Mesothelial cell of epicardium (in vitro differentiated cells): Measurements from ENCODE around the gene B3GALNT2. TPM values are rescaled to one million over a fixed set of nuclear protein-coding genes. Genes with fewer than 3 reads are reported as not detected.

Experiments
- DNase-seq, 2 experiments: peaks; one replicate each; pipeline ENCODE4 v3.0.0; 2021; ENCODE audit warnings: low spot score in 2 of 2; ENCODE audit not compliant: unreplicated experiment in 2 of 2
- H3K27ac Mint-ChIP-seq: 2 replicates; pipeline ENCODE4 v1.8.0; 2021; ENCODE audit warnings: mixed read lengths
- H3K27me3 Mint-ChIP-seq: 2 replicates; pipeline ENCODE4 v1.8.0; 2021; ENCODE audit warnings: low read depth, mixed read lengths
- H3K36me3 Mint-ChIP-seq: 2 replicates; pipeline ENCODE4 v1.8.0; 2021; ENCODE audit warnings: mixed read lengths
- H3K4me1 Mint-ChIP-seq: 2 replicates; pipeline ENCODE4 v1.8.0; 2021; ENCODE audit warnings: mixed read lengths
- H3K4me3 Mint-ChIP-seq: 2 replicates; pipeline ENCODE4 v1.8.0; 2021; ENCODE audit warnings: mild to moderate bottlenecking, moderate library complexity, mixed read lengths
- H3K9me3 Mint-ChIP-seq: 2 replicates; pipeline ENCODE4 v1.8.0; 2021; ENCODE audit warnings: mixed read lengths
- CTCF ChIP-seq: fragments of 200-600 bp; sonication (generic); IDR thresholded peaks from one replicate; pipeline ENCODE4 v1.5.0; 2021; ENCODE audit warnings: antibody characterized with exemption; ENCODE audit not compliant: unreplicated experiment
- total RNA-seq: library from RNA; stranded (reverse); gene quantifications from 3 replicates; pipeline ENCODE4 v1.2.1, GENCODE V29; 2021

Gene B3GALNT2
- total RNA-seq, 1 donor from 2014 or later, result 30.6 TPM

- TF ChIP-seq CTCF, result no peak
- Mint-ChIP-seq H3K4me1 (no peaks in the 10 kb centered on the region), H3K27me3 (no peaks in the 10 kb centered on the region), H3K4me3 (no peak overlapping the region), H3K9me3 (no peaks in the 10 kb centered on the region), H3K36me3 (peaks cover 31% of the 10 kb centered on the region), H3K27ac (no peak overlapping the region)
- DNase-seq, result no peak
Observed at GRCh38 chr1:235441159-235441685, 63.0 kb downstream of the B3GALNT2 start.

- Mint-ChIP-seq H3K9me3 (no peaks in the 10 kb centered on the region), H3K36me3 (peaks cover 25% of the 10 kb centered on the region), H3K27ac (no peak overlapping the region), H3K4me1 (no peaks in the 10 kb centered on the region), H3K4me3 (no peak overlapping the region), H3K27me3 (no peaks in the 10 kb centered on the region)
- TF ChIP-seq CTCF, result no peak
- no peak for DNase-seq
Observed at GRCh38 chr1:235434001-235434400, 70.3 kb downstream of the B3GALNT2 start.

- no peak for DNase-seq
- H3K27ac Mint-ChIP-seq, result no peak overlapping the region
- no peaks in the 10 kb centered on the region for H3K4me1 Mint-ChIP-seq
- H3K9me3 Mint-ChIP-seq, result no peaks in the 10 kb centered on the region
- H3K27me3 Mint-ChIP-seq, result no peaks in the 10 kb centered on the region
- no peak overlapping the region for H3K4me3 Mint-ChIP-seq
- H3K36me3 Mint-ChIP-seq, result peaks cover 15% of the 10 kb centered on the region
- no peak for TF ChIP-seq CTCF
Observed at GRCh38 chr1:235430991-235431390, 73.3 kb downstream of the B3GALNT2 start.

GRCh38 chr1:235429143-235429542 is 75.1 kb downstream of the B3GALNT2 start:
- no peak for TF ChIP-seq CTCF
- H3K4me3 Mint-ChIP-seq, result no peak overlapping the region
- H3K4me1 Mint-ChIP-seq, result no peaks in the 10 kb centered on the region
- H3K27ac Mint-ChIP-seq, result no peak overlapping the region
- H3K36me3 Mint-ChIP-seq, result peaks cover 9% of the 10 kb centered on the region
- no peaks in the 10 kb centered on the region for H3K9me3 Mint-ChIP-seq
- DNase-seq, result no peak
- no peaks in the 10 kb centered on the region for H3K27me3 Mint-ChIP-seq

GRCh38 chr1:235427447-235427846 is 76.8 kb downstream of the B3GALNT2 start:
- no peak for DNase-seq
- TF ChIP-seq CTCF, result no peak
- Mint-ChIP-seq H3K4me1 (peaks cover 6% of the 10 kb centered on the region), H3K27me3 (no peaks in the 10 kb centered on the region), H3K9me3 (no peaks in the 10 kb centered on the region), H3K4me3 (no peak overlapping the region), H3K36me3 (peaks cover 4% of the 10 kb centered on the region), H3K27ac (no peak overlapping the region)

GRCh38 chr1:235426680-235427079 is 77.6 kb downstream of the B3GALNT2 start:
- Mint-ChIP-seq H3K4me3 (no peak overlapping the region), H3K4me1 (peaks cover 6% of the 10 kb centered on the region), H3K27ac (no peak overlapping the region), H3K9me3 (no peaks in the 10 kb centered on the region), H3K36me3 (peaks cover 3% of the 10 kb centered on the region), H3K27me3 (no peaks in the 10 kb centered on the region)
- no peak for DNase-seq
- no peak for TF ChIP-seq CTCF
